ENCODE measurements around the gene PPCS. TPM values are rescaled to one million over a fixed set of nuclear protein-coding genes. Genes with fewer than 3 reads are reported as not detected.

The PPCS gene
- total and polyA plus RNA-seq, 2 of the 8 experiments (the other 6 are each of a cell fraction or from before 2014, with no cell fraction given): 24.5 to 35.3 TPM

DNA sequence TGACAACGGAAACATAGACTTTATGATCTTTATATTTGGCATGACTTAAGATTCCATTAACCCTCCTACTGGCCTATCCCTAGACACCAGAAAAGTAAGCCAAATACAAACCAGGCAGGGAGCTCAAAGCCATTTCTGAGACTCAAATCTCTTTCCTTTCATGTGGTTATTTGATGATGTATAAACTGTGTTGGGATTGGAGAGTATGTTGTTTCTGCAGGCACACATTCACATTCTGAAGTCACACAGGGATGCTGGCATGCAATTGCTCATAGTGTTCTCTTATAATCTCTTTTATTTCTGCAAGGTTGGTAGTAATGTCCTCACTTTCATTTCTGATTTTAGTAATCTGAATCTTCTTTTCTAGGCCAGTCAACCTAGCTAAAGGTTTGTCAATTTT, 6.3 kb upstream of the PPCS start (continued):
- TF ChIP-seq BCL11A (IDR thresholded peaks at IDR 0.05; ENCODE audit: low read depth in 2 of 2, low read length in 2 of 2) (no peak), POLR2AphosphoS5 (IDR thresholded peaks at IDR 0.05; ENCODE audit: low read depth, low read length) (no peak), PHF8 (conservative IDR thresholded peaks at IDR 0.05; ENCODE audit: low read depth, low read length) (no peak), NANOG (IDR thresholded peaks at IDR 0.05; ENCODE audit: insufficient read depth, low read depth, low read length, poor library complexity, severe bottlenecking) (no peak), SP2 (IDR thresholded peaks at IDR 0.05; ENCODE audit: low read length) (no peak), ZNF274 (IDR thresholded peaks at IDR 0.05; ENCODE audit: borderline replicate concordance, extremely low read depth, low read length) (no peak)
- TF ChIP-seq, protein P1, sequence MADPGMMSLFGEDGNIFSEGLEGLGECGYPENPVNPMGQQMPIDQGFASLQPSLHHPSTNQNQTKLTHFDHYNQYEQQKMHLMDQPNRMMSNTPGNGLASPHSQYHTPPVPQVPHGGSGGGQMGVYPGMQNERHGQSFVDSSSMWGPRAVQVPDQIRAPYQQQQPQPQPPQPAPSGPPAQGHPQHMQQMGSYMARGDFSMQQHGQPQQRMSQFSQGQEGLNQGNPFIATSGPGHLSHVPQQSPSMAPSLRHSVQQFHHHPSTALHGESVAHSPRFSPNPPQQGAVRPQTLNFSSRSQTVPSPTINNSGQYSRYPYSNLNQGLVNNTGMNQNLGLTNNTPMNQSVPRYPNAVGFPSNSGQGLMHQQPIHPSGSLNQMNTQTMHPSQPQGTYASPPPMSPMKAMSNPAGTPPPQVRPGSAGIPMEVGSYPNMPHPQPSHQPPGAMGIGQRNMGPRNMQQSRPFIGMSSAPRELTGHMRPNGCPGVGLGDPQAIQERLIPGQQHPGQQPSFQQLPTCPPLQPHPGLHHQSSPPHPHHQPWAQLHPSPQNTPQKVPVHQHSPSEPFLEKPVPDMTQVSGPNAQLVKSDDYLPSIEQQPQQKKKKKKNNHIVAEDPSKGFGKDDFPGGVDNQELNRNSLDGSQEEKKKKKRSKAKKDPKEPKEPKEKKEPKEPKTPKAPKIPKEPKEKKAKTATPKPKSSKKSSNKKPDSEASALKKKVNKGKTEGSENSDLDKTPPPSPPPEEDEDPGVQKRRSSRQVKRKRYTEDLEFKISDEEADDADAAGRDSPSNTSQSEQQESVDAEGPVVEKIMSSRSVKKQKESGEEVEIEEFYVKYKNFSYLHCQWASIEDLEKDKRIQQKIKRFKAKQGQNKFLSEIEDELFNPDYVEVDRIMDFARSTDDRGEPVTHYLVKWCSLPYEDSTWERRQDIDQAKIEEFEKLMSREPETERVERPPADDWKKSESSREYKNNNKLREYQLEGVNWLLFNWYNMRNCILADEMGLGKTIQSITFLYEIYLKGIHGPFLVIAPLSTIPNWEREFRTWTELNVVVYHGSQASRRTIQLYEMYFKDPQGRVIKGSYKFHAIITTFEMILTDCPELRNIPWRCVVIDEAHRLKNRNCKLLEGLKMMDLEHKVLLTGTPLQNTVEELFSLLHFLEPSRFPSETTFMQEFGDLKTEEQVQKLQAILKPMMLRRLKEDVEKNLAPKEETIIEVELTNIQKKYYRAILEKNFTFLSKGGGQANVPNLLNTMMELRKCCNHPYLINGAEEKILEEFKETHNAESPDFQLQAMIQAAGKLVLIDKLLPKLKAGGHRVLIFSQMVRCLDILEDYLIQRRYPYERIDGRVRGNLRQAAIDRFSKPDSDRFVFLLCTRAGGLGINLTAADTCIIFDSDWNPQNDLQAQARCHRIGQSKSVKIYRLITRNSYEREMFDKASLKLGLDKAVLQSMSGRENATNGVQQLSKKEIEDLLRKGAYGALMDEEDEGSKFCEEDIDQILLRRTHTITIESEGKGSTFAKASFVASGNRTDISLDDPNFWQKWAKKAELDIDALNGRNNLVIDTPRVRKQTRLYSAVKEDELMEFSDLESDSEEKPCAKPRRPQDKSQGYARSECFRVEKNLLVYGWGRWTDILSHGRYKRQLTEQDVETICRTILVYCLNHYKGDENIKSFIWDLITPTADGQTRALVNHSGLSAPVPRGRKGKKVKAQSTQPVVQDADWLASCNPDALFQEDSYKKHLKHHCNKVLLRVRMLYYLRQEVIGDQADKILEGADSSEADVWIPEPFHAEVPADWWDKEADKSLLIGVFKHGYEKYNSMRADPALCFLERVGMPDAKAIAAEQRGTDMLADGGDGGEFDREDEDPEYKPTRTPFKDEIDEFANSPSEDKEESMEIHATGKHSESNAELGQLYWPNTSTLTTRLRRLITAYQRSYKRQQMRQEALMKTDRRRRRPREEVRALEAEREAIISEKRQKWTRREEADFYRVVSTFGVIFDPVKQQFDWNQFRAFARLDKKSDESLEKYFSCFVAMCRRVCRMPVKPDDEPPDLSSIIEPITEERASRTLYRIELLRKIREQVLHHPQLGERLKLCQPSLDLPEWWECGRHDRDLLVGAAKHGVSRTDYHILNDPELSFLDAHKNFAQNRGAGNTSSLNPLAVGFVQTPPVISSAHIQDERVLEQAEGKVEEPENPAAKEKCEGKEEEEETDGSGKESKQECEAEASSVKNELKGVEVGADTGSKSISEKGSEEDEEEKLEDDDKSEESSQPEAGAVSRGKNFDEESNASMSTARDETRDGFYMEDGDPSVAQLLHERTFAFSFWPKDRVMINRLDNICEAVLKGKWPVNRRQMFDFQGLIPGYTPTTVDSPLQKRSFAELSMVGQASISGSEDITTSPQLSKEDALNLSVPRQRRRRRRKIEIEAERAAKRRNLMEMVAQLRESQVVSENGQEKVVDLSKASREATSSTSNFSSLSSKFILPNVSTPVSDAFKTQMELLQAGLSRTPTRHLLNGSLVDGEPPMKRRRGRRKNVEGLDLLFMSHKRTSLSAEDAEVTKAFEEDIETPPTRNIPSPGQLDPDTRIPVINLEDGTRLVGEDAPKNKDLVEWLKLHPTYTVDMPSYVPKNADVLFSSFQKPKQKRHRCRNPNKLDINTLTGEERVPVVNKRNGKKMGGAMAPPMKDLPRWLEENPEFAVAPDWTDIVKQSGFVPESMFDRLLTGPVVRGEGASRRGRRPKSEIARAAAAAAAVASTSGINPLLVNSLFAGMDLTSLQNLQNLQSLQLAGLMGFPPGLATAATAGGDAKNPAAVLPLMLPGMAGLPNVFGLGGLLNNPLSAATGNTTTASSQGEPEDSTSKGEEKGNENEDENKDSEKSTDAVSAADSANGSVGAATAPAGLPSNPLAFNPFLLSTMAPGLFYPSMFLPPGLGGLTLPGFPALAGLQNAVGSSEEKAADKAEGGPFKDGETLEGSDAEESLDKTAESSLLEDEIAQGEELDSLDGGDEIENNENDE (IDR thresholded peaks at IDR 0.05; ENCODE audit: insufficient replicate concordance, low read length): no peak
